NCI-H526 treated with DMSO at 0.1 percent for 48 hours (cell line): ENCODE results near the gene CABS1.

Experiments
- DNase-seq: peaks from one replicate; lab custom pipeline; 2025; lab: John Stamatoyannopoulos, UW

The CABS1 gene

DNA sequence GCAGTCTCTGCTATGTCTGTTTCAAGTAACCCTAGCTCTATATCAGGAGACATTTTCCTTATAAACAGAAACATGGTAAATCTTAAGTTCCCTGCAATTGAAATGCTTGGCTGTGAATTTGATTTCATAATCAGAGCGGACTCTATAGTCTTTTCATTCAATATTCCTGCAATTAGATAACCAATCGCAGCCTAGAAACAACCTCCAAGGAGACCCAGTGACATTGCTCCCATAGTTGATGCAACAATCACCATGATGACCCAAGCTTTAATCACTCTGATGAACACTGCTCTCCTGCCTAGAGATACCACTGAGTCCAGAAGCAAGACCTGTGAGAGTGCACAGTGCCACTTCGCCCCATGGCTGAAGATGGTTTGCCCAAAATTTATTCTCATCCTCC, at the start of gene CABS1:
CABS1 (plus strand) TSS at position 301 of the 400 bp plus-strand sequence; CDS start at position 360, 59 bp downstream.
- no peak for DNase-seq

GRCh38 chr4:70288651-70289050, 46.1 kb upstream of the CABS1 start:
- no peak for DNase-seq

- DNase-seq: no peak
Measured at GRCh38 chr4:70291341-70291740, 43.4 kb upstream of the CABS1 start.

DNA sequence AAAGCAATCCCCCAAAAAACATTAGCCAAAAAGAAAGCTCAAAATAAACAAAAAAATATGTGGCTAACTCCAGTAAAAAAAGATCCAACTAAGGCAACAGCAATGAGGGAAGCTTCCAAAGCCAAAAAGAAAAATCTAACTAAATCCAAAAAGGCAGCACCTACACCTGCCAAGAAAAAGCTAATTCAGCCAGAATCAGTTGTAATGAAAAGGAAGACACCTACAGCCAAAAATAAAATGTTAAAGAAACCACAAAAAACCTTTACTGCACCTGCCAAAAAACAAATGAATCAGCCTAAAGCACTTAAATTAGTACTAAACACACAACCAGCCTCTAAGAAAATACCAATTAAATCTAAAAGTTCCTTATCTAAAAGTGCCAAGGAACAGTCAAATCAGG, 37.2 kb upstream of the CABS1 start:
- no peak for DNase-seq

DNA sequence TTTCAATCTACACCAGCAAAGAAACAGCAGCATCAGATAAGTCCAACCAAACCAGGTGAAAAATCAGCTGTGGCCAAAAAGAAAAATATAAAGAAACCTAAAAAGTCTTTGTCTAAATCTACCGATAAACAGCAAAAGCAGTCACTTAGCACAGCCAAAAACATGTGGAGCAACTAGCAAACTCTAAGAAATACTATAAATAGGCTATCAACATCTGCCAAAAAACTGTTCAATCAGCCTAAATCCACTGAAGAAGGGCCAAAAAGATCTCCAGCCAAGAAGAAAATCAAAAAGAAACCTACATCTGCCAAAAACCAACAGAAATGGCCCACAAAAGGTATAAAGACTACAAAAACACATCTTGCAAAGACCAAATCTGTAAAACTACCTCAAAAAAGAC, 36.7 kb upstream of the CABS1 start:
- no peak for DNase-seq

GRCh38 chr4:70299643-70300042, 35.1 kb upstream of the CABS1 start:
- no peak for DNase-seq

GRCh38 chr4:70300215-70300614, 34.6 kb upstream of the CABS1 start:
- DNase-seq: no peak

GRCh38 chr4:70303090-70303489, 31.7 kb upstream of the CABS1 start:
- DNase-seq: no peak

GRCh38 chr4:70305601-70306000, 29.2 kb upstream of the CABS1 start:
- no peak for DNase-seq

DNA sequence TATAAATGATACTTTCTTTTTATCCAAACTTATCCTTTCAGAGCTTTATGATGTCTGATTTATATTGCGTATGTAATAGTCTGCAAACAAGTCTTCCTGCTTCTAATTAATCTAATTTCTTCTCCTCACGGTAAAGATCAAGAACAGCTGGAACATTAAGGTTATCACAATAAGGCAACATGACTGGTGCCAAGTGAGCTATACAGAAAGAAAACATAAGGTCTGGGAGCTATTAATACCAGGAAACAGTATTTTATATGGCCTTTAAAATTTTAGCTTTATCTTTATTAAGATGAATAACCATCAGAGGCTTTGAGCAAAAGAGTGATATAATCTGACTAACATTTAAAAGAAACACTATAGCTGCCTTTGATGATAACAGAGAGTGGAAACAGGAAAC, 28.7 kb upstream of the CABS1 start:
- no peak for DNase-seq

- no peak for DNase-seq
Measured at GRCh38 chr4:70313736-70314135, 21.0 kb upstream of the CABS1 start.

DNA sequence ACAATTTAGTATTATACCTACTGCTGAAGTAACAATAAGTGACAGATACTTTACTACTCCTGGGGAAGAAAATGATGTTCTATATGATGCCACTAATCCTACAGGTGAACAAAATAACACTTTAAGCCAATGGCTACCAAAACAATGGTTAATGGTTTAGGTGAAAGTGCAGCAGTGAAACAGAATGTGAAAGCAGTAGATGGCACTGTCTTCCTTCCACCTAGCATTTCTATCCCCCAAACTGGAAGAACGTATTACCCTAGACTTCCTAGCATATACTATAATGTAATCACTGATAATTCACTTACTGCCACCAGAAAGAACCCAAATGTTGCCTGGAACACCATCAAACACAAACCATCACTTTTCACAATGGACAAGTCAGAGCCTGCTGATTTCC, 18.9 kb upstream of the CABS1 start:
- no peak for DNase-seq

- no peak for DNase-seq
Measured at GRCh38 chr4:70326052-70326451, 8.7 kb upstream of the CABS1 start.

DNA sequence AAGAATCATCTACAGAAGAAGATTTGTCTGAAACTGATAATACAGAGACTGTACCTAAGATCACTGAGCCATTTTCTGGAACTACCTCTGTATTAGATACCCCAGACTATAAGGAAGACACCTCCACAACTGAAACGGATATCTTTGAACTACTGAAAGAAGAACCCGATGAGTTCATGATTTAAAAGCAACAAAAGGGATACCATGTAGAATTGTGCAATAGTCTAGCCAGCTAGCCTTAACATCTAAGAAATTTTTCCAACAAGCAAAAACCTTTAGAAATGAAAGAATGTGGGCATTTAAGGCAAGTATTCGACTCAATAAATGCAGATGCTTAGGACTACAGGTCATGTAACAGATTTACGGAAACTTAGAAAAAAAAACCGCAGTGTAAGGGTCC, 1.3 kb downstream of the CABS1 start:
- no peak for DNase-seq

DNA sequence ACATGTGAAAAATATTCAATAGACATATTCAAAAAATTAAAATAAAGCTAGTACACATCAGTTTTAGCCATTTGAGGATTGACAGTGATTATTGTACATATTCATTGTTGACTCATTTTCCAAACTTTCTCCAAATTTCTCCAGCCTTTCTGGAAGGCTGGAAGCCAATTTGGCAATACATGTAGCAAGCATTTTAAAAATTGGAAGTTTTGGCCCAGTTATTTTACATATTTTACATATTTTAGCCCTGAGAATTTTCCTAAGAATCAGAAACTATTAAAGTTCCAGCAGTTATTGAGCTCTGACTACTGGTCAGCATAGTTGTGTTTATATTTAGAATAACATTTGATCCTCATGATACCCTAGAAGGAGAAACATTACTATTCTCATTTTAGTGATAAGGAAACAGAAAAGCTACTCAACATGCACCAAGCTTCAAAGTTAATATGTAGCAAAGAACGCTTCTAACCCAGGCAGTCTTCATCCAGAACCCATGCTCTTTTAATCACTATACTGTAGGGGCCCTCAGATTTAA, 3.2 kb downstream of the CABS1 start:
- DNase-seq: no peak

DNA sequence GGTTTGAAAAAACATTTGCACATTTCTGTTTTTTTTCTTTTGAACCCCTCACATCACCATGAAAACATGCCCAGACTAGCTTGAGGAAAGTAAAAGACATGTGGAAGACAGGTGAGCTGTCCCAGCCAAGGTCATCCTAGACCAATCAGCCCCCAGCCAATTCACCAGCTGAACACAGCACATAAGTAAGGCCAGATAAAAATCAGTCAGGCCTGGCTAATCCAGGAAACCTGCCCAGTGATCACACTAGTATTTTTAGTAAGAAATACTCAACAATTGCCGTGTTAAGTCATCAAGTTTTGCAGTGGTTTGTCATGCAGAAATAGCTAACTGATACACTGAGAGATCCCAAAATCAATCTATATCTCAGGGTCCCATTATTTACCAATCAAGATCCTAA, 21.4 kb downstream of the CABS1 start:
- no peak for DNase-seq

GRCh38 chr4:70359115-70359661, 24.4 kb downstream of the CABS1 start:
- no peak for DNase-seq

DNA sequence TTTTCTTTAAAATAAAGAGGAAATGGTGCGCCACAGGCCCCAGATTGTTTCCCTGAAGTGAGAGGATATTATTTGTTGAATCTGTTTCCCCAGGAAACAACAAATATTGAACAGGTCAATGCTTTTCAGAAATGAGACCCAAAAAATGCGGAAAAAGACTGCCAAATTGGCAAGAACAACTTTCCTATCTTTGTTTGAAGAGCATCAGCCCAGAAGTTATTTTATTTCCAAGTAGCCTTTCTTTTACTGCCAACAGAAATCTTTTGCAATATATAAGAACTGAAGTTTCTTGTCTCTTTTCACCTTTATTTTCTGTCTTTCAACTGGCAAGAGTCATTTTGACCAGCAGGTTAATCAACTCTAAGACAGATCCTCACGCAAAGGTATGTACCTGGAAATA, 25.7 kb downstream of the CABS1 start, which contains the start of gene SMR3A:
SMR3A (plus strand) TSS at position 301 of the 400 bp plus-strand sequence. CDS start 1,356 bp downstream, outside the sequence.
- DNase-seq: no peak

GRCh38 chr4:70364002-70364401, 29.2 kb downstream of the CABS1 start:
- no peak for DNase-seq

DNA sequence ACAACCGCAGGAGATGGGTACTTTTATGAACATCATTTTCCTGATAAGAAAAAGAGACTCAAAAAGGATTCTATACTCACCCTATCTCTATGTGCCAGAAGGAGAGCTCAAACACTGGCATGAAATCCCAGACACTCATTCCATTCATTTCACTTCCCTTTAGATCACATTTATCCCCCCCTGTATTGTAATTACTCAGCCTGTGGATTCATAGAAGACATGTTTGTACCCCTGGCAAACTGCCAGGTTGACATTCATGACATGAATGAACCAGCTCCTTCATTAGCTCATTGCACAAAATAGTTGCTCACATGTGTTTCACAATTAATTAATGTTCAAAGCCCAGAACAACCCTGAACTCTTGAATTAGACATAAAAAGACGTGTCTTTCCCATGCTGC, 30.7 kb downstream of the CABS1 start:
- DNase-seq: no peak

- DNase-seq: no peak
Measured at GRCh38 chr4:70367813-70368212, 33.0 kb downstream of the CABS1 start.

DNA sequence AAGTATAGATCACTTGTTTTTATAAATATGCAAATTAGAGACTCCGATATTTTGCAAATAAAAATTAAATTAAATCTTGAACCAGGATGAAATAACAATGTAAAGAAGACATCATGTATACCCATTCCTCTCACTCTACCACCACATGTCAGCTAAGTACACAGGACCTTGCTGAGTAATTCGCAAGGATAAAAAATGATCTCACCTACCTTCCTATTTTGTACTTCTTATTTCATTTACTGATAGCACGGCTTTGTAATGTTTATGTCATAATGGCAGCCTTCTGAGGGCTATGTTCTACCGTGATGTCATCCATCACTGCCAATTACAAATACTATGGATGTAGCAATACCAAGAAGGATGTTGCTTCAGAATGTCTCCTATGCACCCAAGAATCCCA, 37.2 kb downstream of the CABS1 start:
- DNase-seq: no peak

- no peak for DNase-seq
Measured at GRCh38 chr4:70372760-70373159, 38.0 kb downstream of the CABS1 start.

- DNase-seq: no peak
Measured at GRCh38 chr4:70380578-70380977, 45.8 kb downstream of the CABS1 start.
